Fibroblast of lung (primary cell): Measurements from ENCODE around the gene ZNF132.

Experiments used
- EZH2 ChIP-seq: IDR thresholded peaks from 2 replicates; pipeline ENCODE4 v1.5.1; 2012; ENCODE audit warnings: low read length, control low read depth, mild to moderate bottlenecking; ENCODE audit errors: missing control alignments
- TF ChIP-seq, protein P1 (sequence below), 2 donors: IDR thresholded peaks in 1 of 2; conservative IDR thresholded peaks in 1 of 2; 1 replicate in 1 of 2; 2 replicates in 1 of 2; pipeline ENCODE4 v1.5.1; 2011 to 2012; ENCODE audit warnings: low read length in 2 of 2, control low read depth in 1 of 2, inconsistent platforms in 1 of 2, low read depth in 1 of 2, mild to moderate bottlenecking in 1 of 2

DNA sequence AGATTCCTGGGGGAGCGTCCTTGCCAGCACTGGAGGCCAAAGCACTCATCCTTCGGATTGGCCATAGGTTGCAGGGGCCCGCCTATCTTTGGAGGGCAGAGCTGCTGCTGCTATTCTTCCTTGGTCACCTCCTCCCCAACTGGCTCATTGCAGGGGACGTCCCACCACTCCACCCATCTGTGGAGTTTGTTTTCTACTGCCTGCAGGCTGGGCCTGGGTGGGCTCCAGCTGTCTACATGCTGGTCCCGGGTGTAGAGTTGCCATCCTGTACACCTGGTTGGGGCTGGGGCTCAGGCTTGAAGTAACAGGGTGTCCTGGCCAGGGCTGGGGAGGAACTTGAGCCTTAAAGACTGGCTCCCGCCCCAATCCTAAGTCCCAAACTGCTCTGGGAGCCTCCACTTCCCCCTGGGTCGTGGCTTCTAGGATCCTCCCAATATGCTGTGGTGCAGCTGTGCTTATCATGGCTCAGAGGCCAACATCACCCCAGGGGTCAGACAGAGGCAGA lies 42.4 kb downstream of the ZNF132 start:
- TF ChIP-seq, protein P1, sequence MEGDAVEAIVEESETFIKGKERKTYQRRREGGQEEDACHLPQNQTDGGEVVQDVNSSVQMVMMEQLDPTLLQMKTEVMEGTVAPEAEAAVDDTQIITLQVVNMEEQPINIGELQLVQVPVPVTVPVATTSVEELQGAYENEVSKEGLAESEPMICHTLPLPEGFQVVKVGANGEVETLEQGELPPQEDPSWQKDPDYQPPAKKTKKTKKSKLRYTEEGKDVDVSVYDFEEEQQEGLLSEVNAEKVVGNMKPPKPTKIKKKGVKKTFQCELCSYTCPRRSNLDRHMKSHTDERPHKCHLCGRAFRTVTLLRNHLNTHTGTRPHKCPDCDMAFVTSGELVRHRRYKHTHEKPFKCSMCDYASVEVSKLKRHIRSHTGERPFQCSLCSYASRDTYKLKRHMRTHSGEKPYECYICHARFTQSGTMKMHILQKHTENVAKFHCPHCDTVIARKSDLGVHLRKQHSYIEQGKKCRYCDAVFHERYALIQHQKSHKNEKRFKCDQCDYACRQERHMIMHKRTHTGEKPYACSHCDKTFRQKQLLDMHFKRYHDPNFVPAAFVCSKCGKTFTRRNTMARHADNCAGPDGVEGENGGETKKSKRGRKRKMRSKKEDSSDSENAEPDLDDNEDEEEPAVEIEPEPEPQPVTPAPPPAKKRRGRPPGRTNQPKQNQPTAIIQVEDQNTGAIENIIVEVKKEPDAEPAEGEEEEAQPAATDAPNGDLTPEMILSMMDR (conservative IDR thresholded peaks at IDR 0.05 in 1 of 2, IDR thresholded peaks at IDR 0.05 in 1 of 2; ENCODE audit: low read depth in 1 of 2, low read length in 2 of 2), result no peak
- TF ChIP-seq EZH2, result no peak
